T-cell (primary cell): Measurements from ENCODE around the gene PPP1R7. TPM values are rescaled to one million over a fixed set of nuclear protein-coding genes. Genes with fewer than 3 reads are reported as not detected.
A peak's percentile ranks its signal among the peaks of the same experiment; 100 is the strongest.

Experiments used
- ATAC-seq, 4 experiments: fragments of 200-7000 bp in 3 of 4; fragments of 150-1000 bp in 1 of 4; cut with Tn5 transposase; replicated peaks in 1 of 4; 1 replicate in 3 of 4; 2 replicates in 1 of 4; pipeline ENCODE4 v1.10.0; 2021; ENCODE audit warnings: moderate library complexity in 3 of 4, mild to moderate bottlenecking in 2 of 4, moderate number of reproducible peaks in 1 of 4
- CTCF ChIA-PET, 2 donors: fragments of 300-600 bp; sonication (Branson Sonifier 250); formaldehyde crosslinking; loops; one replicate each; lab custom pipeline; 2022; ENCODE audit warnings: antibody characterized with exemption in 2 of 2; lab: Charles Lee
- POLR2A ChIA-PET, 2 donors: fragments of 300-600 bp; sonication (Branson Sonifier 250); formaldehyde crosslinking; loops; one replicate each; lab custom pipeline; 2022; ENCODE audit warnings: antibody characterized with exemption in 2 of 2; lab: Charles Lee
- DNase-seq, 35 experiments: peaks; one replicate each; pipeline versions ENCODE4 v3.0.0 to v3.0.0-alpha.2; 2013 to 2023
- H3K27ac ChIP-seq: one replicate; pipeline ENCODE4 v1.5.1; 2013; ENCODE audit warnings: low read length
- H3K27me3 ChIP-seq, 2 experiments: replicated peaks in 1 of 2; 1 replicate in 1 of 2; 2 replicates in 1 of 2; pipeline versions ENCODE4 v1.6.1 to v1.7.0; 2013; ENCODE audit warnings: low read length in 1 of 2, mixed read lengths in 1 of 2; ENCODE audit not compliant: control insufficient read depth in 2 of 2, insufficient read depth in 2 of 2; ENCODE audit errors: extremely low read depth in 1 of 2
- H3K36me3 ChIP-seq, 2 donors: 1 replicate in 1 of 2; 2 replicates in 1 of 2; pipeline versions ENCODE4 v1.6.1 to v1.7.0; 2013; ENCODE audit warnings: low read length in 1 of 2; ENCODE audit not compliant: control insufficient read depth in 2 of 2, insufficient read depth in 1 of 2; ENCODE audit errors: extremely low read depth in 1 of 2
- H3K4me1 ChIP-seq, 2 experiments: 1 replicate in 1 of 2; 2 replicates in 1 of 2; pipeline versions ENCODE4 v1.6.1 to v1.7.0; 2013; ENCODE audit warnings: low read length in 2 of 2, mixed read lengths in 1 of 2; ENCODE audit not compliant: insufficient read depth in 2 of 2, control insufficient read depth in 1 of 2; ENCODE audit errors: extremely low read depth in 1 of 2
- H3K4me3 ChIP-seq, 2 donors: 1 replicate in 1 of 2; 2 replicates in 1 of 2; pipeline versions ENCODE4 v1.5.1 to v1.7.0; 2013; ENCODE audit warnings: mild to moderate bottlenecking in 2 of 2, low read length in 1 of 2, moderate library complexity in 1 of 2; ENCODE audit not compliant: control insufficient read depth in 1 of 2; ENCODE audit errors: extremely low read depth in 1 of 2
- H3K9me3 ChIP-seq: 2 replicates; pipeline ENCODE4 v1.7.0; 2013
- H3K27ac Mint-ChIP-seq, 2 donors: one replicate each; pipeline ENCODE4 v1.8.0; 2020 to 2021; ENCODE audit warnings: mild to moderate bottlenecking in 2 of 2, mixed read lengths in 2 of 2
- H3K27me3 Mint-ChIP-seq, 2 donors: one replicate each; pipeline ENCODE4 v1.8.0; 2021 to 2022; ENCODE audit warnings: mixed read lengths in 2 of 2
- H3K36me3 Mint-ChIP-seq: one replicate; pipeline ENCODE4 v1.8.0; 2021; ENCODE audit warnings: mixed read lengths
- H3K4me1 Mint-ChIP-seq, 3 donors: one replicate each; pipeline ENCODE4 v1.8.0; 2020 to 2022; ENCODE audit warnings: mixed read lengths in 3 of 3, mild to moderate bottlenecking in 1 of 3
- H3K4me3 Mint-ChIP-seq, 3 donors: one replicate each; pipeline ENCODE4 v1.8.0; 2020 to 2022; ENCODE audit warnings: mild to moderate bottlenecking in 3 of 3, mixed read lengths in 3 of 3, moderate library complexity in 3 of 3
- H3K9me3 Mint-ChIP-seq, 3 donors: one replicate each; pipeline ENCODE4 v1.8.0; 2020 to 2022; ENCODE audit warnings: mixed read lengths in 3 of 3
- WGBS: methylation state at CpG from one replicate; pipeline ENCODE4 v1.1.5; 2013; ENCODE audit warnings: missing lambda C conversion rate; ENCODE audit not compliant: insufficient coverage; 5-methylcytosine and 5-hydroxymethylcytosine counted together
- total RNA-seq, 35 experiments: library from RNA in 6 of 35; stranded (reverse) in 6 of 35; fragments of 120-200 nt in 1 of 35; gene quantifications; one replicate each; pipeline versions ENCODE4 v1.2.1 to v1.2.4 and lab custom pipeline; 2013 to 2026

Gene PPP1R7
- total RNA-seq, 5 donors from 2014 or later (not counting 1 experiment from before 2014, with no cell fraction given) = 46.6 to 61.2 (median 53.8) TPM

DNA sequence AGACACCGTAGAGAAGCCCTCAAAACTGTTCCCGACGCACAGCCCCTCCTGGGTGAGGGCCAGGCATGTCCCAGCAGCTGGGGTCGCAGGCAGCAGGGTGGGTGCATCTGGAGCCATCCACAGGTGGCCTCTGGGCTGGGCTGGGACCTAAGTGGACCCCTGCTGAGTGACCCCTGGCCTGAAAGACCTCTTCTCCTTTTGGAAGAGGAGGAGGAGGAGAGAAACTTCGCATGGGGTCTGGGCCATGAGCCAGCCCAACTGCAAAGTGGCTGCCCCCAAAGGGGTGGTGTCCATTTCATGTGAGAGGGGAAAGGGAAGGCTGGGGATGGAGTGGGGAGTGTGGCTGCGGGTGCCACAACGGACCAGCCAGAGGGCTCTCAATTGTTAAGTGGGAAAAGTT lies 63.3 kb downstream of the PPP1R7 start:
- peaks cover 0 to 6% of the 10 kb centered on the region in 2 experiments for H3K4me1 ChIP-seq
- no peaks in the 10 kb centered on the region for H3K9me3 ChIP-seq
- 83% methylated on average over 7 of the region's 7 CpGs for WGBS
- H3K4me1 Mint-ChIP-seq = peaks cover 3 to 7% (median 4%) of the 10 kb centered on the region in 3 donors
- no peak for DNase-seq
- H3K27ac ChIP-seq = no peak overlapping the region
- H3K36me3 ChIP-seq = no peaks in the 10 kb centered on the region
- no peak overlapping the region for H3K4me3 ChIP-seq
- ATAC-seq = no peak
- no peaks in the 10 kb centered on the region for H3K27me3 Mint-ChIP-seq
- POLR2A ChIA-PET = no interaction called here
- H3K27me3 ChIP-seq = no peaks in the 10 kb centered on the region
- H3K4me3 Mint-ChIP-seq = no peak overlapping the region
- H3K27ac Mint-ChIP-seq = no peak overlapping the region
- H3K36me3 Mint-ChIP-seq = no peaks in the 10 kb centered on the region
- CTCF ChIA-PET = no interaction called here
- H3K9me3 Mint-ChIP-seq = no peaks in the 10 kb centered on the region

GRCh38 chr2:241214209-241214608 lies 63.9 kb downstream of the PPP1R7 start:
- WGBS = 65% methylated on average over 10 of the region's 10 CpGs
- Mint-ChIP-seq H3K4me1 (peaks cover 10 to 13% (median 11%) of the 10 kb centered on the region in 3 donors), H3K36me3 (no peaks in the 10 kb centered on the region), H3K27ac (peak overlapping the region in 1 of 2 donors; percentile 63), H3K9me3 (no peaks in the 10 kb centered on the region), H3K27me3 (no peaks in the 10 kb centered on the region), H3K4me3 (no peak overlapping the region)
- H3K27ac ChIP-seq = no peak overlapping the region
- H3K4me3 ChIP-seq = no peak overlapping the region
- no peaks in the 10 kb centered on the region for H3K36me3 ChIP-seq
- DNase-seq (no peak), ATAC-seq (no peak)
- CTCF ChIA-PET = no interaction called here
- POLR2A ChIA-PET = no interaction called here
- peaks cover 0 to 2% of the 10 kb centered on the region in 2 experiments for H3K27me3 ChIP-seq
- H3K9me3 ChIP-seq = no peaks in the 10 kb centered on the region
- H3K4me1 ChIP-seq = peaks cover 0 to 11% of the 10 kb centered on the region in 2 experiments

GRCh38 chr2:241214766-241215165 lies 64.5 kb downstream of the PPP1R7 start:
- Histone ChIP-seq H3K27me3 (peaks cover 2 to 3% of the 10 kb centered on the region in 2 experiments), H3K9me3 (no peaks in the 10 kb centered on the region), H3K27ac (no peak overlapping the region), H3K4me3 (no peak overlapping the region), H3K36me3 (no peaks in the 10 kb centered on the region), H3K4me1 (peaks cover 0 to 11% of the 10 kb centered on the region in 2 experiments)
- H3K27me3 Mint-ChIP-seq = no peaks in the 10 kb centered on the region
- H3K27ac Mint-ChIP-seq = no peak overlapping the region
- 85% methylated on average over 11 of the region's 12 CpGs for WGBS
- ChIA-PET POLR2A (no interaction called here), CTCF (no interaction called here)
- ATAC-seq (no peak), DNase-seq (no peak)
- peaks cover 12 to 14% (median 14%) of the 10 kb centered on the region in 3 donors for H3K4me1 Mint-ChIP-seq
- H3K36me3 Mint-ChIP-seq = no peaks in the 10 kb centered on the region
- H3K9me3 Mint-ChIP-seq = no peaks in the 10 kb centered on the region
- no peak overlapping the region for H3K4me3 Mint-ChIP-seq

DNA sequence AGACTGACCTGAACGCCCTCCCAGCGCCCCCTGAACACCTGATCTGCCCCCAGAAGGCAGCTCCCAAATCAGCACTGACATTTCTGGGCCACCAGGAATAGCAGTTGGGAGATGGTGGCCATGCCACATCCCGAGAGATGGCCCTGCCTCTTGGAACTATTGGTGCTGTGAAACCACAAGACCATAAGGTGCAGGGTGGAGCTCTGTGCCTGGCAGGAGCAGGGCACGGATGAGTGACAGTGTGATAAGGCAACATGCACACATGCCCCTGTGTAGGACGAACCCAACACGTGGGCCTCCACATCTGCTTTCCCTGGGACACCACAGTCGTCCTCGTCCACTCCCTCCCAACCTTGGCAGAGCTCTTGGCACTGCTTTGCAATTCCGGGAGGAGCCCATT lies 65.2 kb downstream of the PPP1R7 start:
- H3K4me3 ChIP-seq = no peak overlapping the region
- WGBS = 66% methylated on average over 5 of the region's 9 CpGs
- POLR2A ChIA-PET = no interaction called here
- no peaks in the 10 kb centered on the region for H3K27me3 Mint-ChIP-seq
- no peak overlapping the region for H3K27ac ChIP-seq
- peaks cover 0 to 11% of the 10 kb centered on the region in 2 experiments for H3K4me1 ChIP-seq
- CTCF ChIA-PET = interaction anchor here in 1 of 2 donors (0.6 kb wide), 1 partner anchor 484 kb away, joined by 3 read pairs; no protein-coding TSS in a partner anchor
- H3K36me3 Mint-ChIP-seq = no peaks in the 10 kb centered on the region
- ATAC-seq (no peak), DNase-seq (peak in 1 of 35 experiments; percentile 20)
- H3K27ac Mint-ChIP-seq = no peak overlapping the region
- H3K27me3 ChIP-seq = peaks cover 3 to 4% of the 10 kb centered on the region in 2 experiments
- H3K4me1 Mint-ChIP-seq = peaks cover 12 to 14% (median 14%) of the 10 kb centered on the region in 3 donors
- no peaks in the 10 kb centered on the region for H3K9me3 Mint-ChIP-seq
- H3K9me3 ChIP-seq = no peaks in the 10 kb centered on the region
- H3K4me3 Mint-ChIP-seq = no peak overlapping the region
- H3K36me3 ChIP-seq = no peaks in the 10 kb centered on the region

GRCh38 chr2:241216211-241216761 lies 66.0 kb downstream of the PPP1R7 start:
- Histone ChIP-seq H3K9me3 (no peaks in the 10 kb centered on the region), H3K36me3 (no peaks in the 10 kb centered on the region), H3K4me1 (peaks cover 0 to 11% of the 10 kb centered on the region in 2 experiments), H3K4me3 (no peak overlapping the region), H3K27ac (no peak overlapping the region), H3K27me3 (peaks cover 4 to 5% of the 10 kb centered on the region in 2 experiments)
- ChIA-PET POLR2A (no interaction called here), CTCF (no interaction called here)
- Mint-ChIP-seq H3K27ac (no peak overlapping the region), H3K36me3 (no peaks in the 10 kb centered on the region), H3K27me3 (no peaks in the 10 kb centered on the region), H3K4me3 (peak overlapping the region; percentile 66 to 90 (median 78)), H3K9me3 (no peaks in the 10 kb centered on the region), H3K4me1 (peaks cover 12 to 14% (median 14%) of the 10 kb centered on the region in 3 donors)
- DNase-seq (no peak), ATAC-seq (no peak)
- WGBS = 79% methylated on average over 10 of the region's 14 CpGs

- Mint-ChIP-seq H3K27me3 (no peaks in the 10 kb centered on the region), H3K4me1 (peaks cover 12 to 14% (median 14%) of the 10 kb centered on the region in 3 donors), H3K27ac (peak overlapping the region; percentile 34 to 57), H3K36me3 (no peaks in the 10 kb centered on the region), H3K9me3 (no peaks in the 10 kb centered on the region), H3K4me3 (peak overlapping the region; percentile 66 to 90 (median 78))
- H3K27ac ChIP-seq = no peak overlapping the region
- peak overlapping the region in 1 of 2 donors; percentile 40 for H3K4me3 ChIP-seq
- ATAC-seq (peak; percentile 21 to 34 (median 30)), DNase-seq (peak in 17 of 35 experiments; percentile 8 to 55 (median 17))
- WGBS = 5% methylated on average over 51 of the region's 77 CpGs
- H3K27me3 ChIP-seq = peaks cover 4 to 9% of the 10 kb centered on the region in 2 experiments
- ChIA-PET POLR2A (no interaction called here), CTCF (no interaction called here)
- H3K9me3 ChIP-seq = no peaks in the 10 kb centered on the region
- H3K36me3 ChIP-seq = no peaks in the 10 kb centered on the region
- H3K4me1 ChIP-seq = peaks cover 0 to 11% of the 10 kb centered on the region in 2 experiments
Observed at GRCh38 chr2:241217320-241218031, 67.2 kb downstream of the PPP1R7 start.
